Vagina (tissue), 2 donors: ENCODE results near the gene INPP5A. TPM values are rescaled to one million over a fixed set of nuclear protein-coding genes. Genes with fewer than 3 reads are reported as not detected.

ENCODE experiments used
- DNase-seq, 2 donors: peaks; one replicate each; pipeline ENCODE4 v3.0.0-alpha.2; 2017; ENCODE audit errors: extremely low spot score in 2 of 2
- H3K27ac ChIP-seq: fragments of 200-600 bp; sonication (generic); one replicate; pipeline ENCODE4 v1.5.1; 2019
- H3K27me3 ChIP-seq: fragments of 200-600 bp; sonication (generic); one replicate; pipeline ENCODE4 v1.5.1; 2019
- H3K36me3 ChIP-seq, 2 donors: fragments of 200-600 bp; sonication (generic); one replicate each; pipeline ENCODE4 v1.5.1; 2017 to 2019
- H3K4me1 ChIP-seq: fragments of 200-600 bp; sonication (generic); one replicate; pipeline ENCODE4 v1.5.1; 2019
- H3K4me3 ChIP-seq, 2 donors: fragments of 200-600 bp; sonication (generic); 1 replicate in 1 of 2; 2 replicates in 1 of 2; pipeline ENCODE4 v1.5.1; 2016 to 2019
- H3K9me3 ChIP-seq: fragments of 200-600 bp; sonication (generic); one replicate; pipeline ENCODE4 v1.5.1; 2019
- POLR2A ChIP-seq, 2 donors: fragments of 450-650 bp; IDR thresholded peaks; one replicate each; pipeline ENCODE4 v1.6.1; 2017; ENCODE audit warnings: antibody characterized with exemption in 2 of 2, mild to moderate bottlenecking in 2 of 2, moderate library complexity in 2 of 2
- POLR2AphosphoS5 ChIP-seq, 2 donors: sonication (generic); formaldehyde crosslinking; IDR thresholded peaks; one replicate each; pipeline ENCODE4 v1.9.0; 2017; ENCODE audit warnings: antibody characterized with exemption in 2 of 2, mild to moderate bottlenecking in 2 of 2, low read depth in 1 of 2; ENCODE audit not compliant: insufficient read depth in 1 of 2
- intact Hi-C: fragments of 100-400 bp; cut with DNase I; formaldehyde crosslinking; loops from one replicate; pipeline ENCODE4 v1.15.1; 2023
- total RNA-seq: library from RNA; depleted of rRNA; stranded (reverse); fragments of >200 nt; gene quantifications from one replicate; pipeline ENCODE4 v1.2.3, GENCODE V29; 2016
- TF ChIP-seq, protein P1 (sequence below), 3 experiments: fragments of 450-650 bp in 2 of 3; fragments of 200-600 bp in 1 of 3; sonication (generic) in 1 of 3; IDR thresholded peaks; one replicate each; pipeline ENCODE4 v1.5.1; 2017 to 2019; ENCODE audit warnings: antibody characterized with exemption in 3 of 3, mild to moderate bottlenecking in 2 of 3, moderate library complexity in 2 of 3

INPP5A gene
- total RNA-seq, 1 donor from 2014 or later: 24.3 TPM

DNA sequence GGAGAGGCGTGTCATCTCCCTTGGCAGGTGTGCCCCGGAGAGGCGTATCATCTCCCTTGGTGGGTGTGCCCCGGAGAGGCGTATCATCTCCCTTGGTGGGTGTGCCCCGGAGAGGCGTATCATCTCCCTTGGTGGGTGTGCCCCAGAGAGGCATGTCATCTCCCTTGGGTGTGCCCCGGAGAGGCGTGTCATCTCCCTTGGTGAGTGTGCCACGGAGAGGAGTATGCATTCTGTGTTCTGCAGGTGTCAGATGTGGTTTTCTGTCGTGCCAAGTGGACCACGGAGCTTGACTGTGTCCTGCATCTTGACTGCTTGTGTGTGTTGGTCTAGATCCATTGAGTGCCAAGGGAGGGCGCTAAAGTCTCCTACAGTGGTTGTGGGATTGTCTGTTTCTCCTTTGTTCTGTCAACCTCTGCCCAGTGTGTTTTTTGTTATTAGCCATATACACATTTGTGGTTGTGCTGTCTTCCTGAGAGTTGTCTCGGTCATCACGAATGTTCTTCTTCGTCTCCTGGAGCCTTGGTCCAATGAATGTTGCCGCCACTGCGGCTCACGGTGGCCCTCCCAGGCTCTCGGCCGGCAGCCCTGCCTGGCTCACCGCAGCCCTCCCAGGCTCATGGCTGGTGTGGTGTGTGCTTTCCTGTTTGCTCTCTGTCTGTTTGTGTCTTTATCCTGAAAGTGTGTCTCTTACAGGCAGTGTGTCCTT lies 96.8 kb downstream of the INPP5A start:
- intact Hi-C loops: loop anchor here (5.0 to 10.0 kb wide), 3 partner anchors 57 to 240 kb away; partner anchors contain the start of genes INPP5A and PWWP2B
- H3K27ac ChIP-seq: peak overlapping the region; percentile 96
- TF ChIP-seq POLR2A (IDR thresholded peaks at IDR 0.05) (no peak), POLR2AphosphoS5 (IDR thresholded peaks at IDR 0.05; ENCODE audit: insufficient read depth in 1 of 2, low read depth in 1 of 2) (no peak)
- TF ChIP-seq, protein P1, sequence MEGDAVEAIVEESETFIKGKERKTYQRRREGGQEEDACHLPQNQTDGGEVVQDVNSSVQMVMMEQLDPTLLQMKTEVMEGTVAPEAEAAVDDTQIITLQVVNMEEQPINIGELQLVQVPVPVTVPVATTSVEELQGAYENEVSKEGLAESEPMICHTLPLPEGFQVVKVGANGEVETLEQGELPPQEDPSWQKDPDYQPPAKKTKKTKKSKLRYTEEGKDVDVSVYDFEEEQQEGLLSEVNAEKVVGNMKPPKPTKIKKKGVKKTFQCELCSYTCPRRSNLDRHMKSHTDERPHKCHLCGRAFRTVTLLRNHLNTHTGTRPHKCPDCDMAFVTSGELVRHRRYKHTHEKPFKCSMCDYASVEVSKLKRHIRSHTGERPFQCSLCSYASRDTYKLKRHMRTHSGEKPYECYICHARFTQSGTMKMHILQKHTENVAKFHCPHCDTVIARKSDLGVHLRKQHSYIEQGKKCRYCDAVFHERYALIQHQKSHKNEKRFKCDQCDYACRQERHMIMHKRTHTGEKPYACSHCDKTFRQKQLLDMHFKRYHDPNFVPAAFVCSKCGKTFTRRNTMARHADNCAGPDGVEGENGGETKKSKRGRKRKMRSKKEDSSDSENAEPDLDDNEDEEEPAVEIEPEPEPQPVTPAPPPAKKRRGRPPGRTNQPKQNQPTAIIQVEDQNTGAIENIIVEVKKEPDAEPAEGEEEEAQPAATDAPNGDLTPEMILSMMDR (IDR thresholded peaks at IDR 0.05): no peak
- DNase-seq: no peak
- H3K36me3 ChIP-seq: no peaks in the 10 kb centered on the region
- no peak overlapping the region for H3K4me3 ChIP-seq
- no peaks in the 10 kb centered on the region for H3K9me3 ChIP-seq
- peaks cover 70% of the 10 kb centered on the region for H3K4me1 ChIP-seq
- H3K27me3 ChIP-seq: no peaks in the 10 kb centered on the region

DNA sequence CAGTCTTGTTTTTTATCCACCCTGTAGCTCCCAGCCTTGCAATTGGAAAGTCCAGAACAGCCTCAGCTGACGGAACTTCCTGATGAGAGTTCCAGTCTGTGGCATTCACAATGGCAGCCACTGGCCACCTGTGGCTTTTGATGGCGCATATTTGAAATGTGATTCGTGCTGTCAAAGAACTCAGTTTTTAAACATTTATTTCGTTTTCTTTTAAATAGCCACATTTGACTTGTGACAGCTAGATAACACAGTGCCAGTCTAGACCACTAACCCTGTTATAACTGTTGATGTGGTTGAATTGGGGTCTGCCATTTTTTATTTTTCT lies 97.3 kb downstream of the INPP5A start:
- H3K4me1 ChIP-seq: peaks cover 65% of the 10 kb centered on the region
- no peaks in the 10 kb centered on the region for H3K36me3 ChIP-seq
- no peaks in the 10 kb centered on the region for H3K27me3 ChIP-seq
- no peaks in the 10 kb centered on the region for H3K9me3 ChIP-seq
- intact Hi-C loops: loop anchor here (5.0 to 10.0 kb wide), 3 partner anchors 58 to 240 kb away; partner anchors contain the start of genes INPP5A and PWWP2B
- TF ChIP-seq POLR2AphosphoS5 (IDR thresholded peaks at IDR 0.05; ENCODE audit: insufficient read depth in 1 of 2, low read depth in 1 of 2): no peak
- H3K4me3 ChIP-seq: no peak overlapping the region
- DNase-seq: no peak
- H3K27ac ChIP-seq: no peak overlapping the region

DNA sequence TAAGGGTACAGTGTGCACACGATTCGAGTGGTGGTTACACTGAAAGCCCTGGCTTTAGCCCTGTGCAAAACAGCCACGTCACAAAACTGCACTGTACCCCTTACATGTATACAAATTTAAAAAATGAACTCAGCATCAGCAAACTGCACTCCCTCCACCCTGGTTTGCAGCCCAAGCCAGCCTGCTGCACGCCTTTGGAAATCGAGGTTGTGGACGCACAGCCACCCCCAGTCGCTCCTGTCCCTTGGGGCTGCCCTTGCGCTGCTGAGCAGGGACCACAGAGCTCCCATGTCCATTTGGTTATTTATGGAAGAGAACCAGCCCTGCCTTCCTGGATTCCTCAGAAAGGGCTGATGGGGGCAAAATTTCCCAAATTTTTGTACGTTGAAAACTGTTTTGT lies 98.8 kb downstream of the INPP5A start:
- Histone ChIP-seq H3K4me1 (peaks cover 50% of the 10 kb centered on the region), H3K4me3 (no peak overlapping the region), H3K27ac (no peak overlapping the region), H3K9me3 (no peaks in the 10 kb centered on the region), H3K27me3 (no peaks in the 10 kb centered on the region), H3K36me3 (no peaks in the 10 kb centered on the region)
- no peak for DNase-seq
- intact Hi-C loops: loop anchor here (10.0 kb wide), 1 partner anchor 242 kb away; the partner anchor contains the start of gene PWWP2B
- TF ChIP-seq POLR2A (IDR thresholded peaks at IDR 0.05) (no peak), POLR2AphosphoS5 (IDR thresholded peaks at IDR 0.05; ENCODE audit: insufficient read depth in 1 of 2, low read depth in 1 of 2) (no peak)
- TF ChIP-seq, protein P1 (IDR thresholded peaks at IDR 0.05): no peak

DNA sequence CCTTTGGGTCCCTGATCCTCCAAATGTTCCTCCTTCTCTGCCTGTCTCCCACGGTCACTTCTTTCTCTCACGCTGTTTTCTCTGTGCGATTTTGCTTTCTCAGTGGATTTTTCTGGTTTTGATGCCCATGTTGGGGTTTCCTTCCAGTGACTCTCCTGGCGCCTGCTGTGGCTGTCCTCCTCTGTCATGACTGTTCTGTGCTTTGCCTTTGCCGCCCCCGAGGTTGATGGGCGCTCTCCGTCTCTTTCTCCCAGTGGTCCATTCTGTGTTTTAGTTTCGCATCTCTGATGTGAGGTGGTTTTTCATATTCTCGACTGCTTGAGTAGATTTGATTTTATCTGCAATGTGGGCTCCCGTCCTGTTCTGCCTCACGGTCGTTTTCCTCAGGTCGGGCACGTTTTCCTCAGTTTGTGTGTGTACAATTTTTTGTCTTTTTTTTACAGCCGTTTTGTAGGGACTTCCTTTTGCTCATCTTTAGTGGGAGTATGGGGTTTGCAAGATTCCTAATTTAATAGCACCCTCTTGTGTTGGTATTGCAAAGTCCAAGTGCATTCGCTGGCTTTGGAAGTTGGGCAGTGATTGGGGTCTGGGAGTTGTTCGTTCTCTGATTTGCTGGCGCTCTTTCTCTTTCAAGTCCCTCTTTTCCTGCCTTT lies 100.0 kb downstream of the INPP5A start:
- H3K27me3 ChIP-seq: no peaks in the 10 kb centered on the region
- H3K4me3 ChIP-seq: no peak overlapping the region
- no peak overlapping the region for H3K27ac ChIP-seq
- H3K36me3 ChIP-seq: no peaks in the 10 kb centered on the region
- H3K4me1 ChIP-seq: peaks cover 38% of the 10 kb centered on the region
- TF ChIP-seq, protein P1 (IDR thresholded peaks at IDR 0.05): peak; percentile 63 to 83 (median 71)
- no peak for TF ChIP-seq POLR2AphosphoS5 (IDR thresholded peaks at IDR 0.05; ENCODE audit: insufficient read depth in 1 of 2, low read depth in 1 of 2)
- DNase-seq: no peak
- intact Hi-C loops: loop anchor here (2.0 to 10.0 kb wide), 2 partner anchors 179 to 243 kb away; partner anchors contain the start of gene PWWP2B
- H3K9me3 ChIP-seq: no peaks in the 10 kb centered on the region

DNA sequence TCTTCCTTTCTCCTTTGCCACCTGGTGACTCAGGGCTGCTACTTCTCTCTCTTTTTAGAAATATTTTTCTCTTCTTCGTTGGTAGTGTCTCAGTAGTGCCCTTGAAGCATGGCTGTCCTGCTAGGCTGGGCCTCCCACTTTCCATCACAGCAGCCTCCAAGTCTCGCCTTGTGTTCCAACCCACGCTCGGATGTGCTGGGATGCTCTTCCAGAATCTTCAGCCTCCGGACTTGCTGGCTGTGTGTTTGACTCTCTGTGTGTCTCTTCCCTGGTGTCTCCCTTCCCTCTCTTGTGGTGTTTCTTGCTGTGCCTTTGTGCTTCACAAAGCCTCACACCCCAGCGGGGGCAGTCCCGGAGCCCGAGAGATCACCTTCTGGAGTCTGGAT lies 100.5 kb downstream of the INPP5A start:
- H3K27ac ChIP-seq: no peak overlapping the region

More for the DNA sequence above, 100.5 kb downstream of the INPP5A start:
- peaks cover 33% of the 10 kb centered on the region for H3K4me1 ChIP-seq
- H3K36me3 ChIP-seq: no peaks in the 10 kb centered on the region
- H3K9me3 ChIP-seq: no peaks in the 10 kb centered on the region
- H3K27me3 ChIP-seq: no peaks in the 10 kb centered on the region
- no peak overlapping the region for H3K4me3 ChIP-seq
- TF ChIP-seq POLR2AphosphoS5 (IDR thresholded peaks at IDR 0.05; ENCODE audit: insufficient read depth in 1 of 2, low read depth in 1 of 2) (no peak), POLR2A (IDR thresholded peaks at IDR 0.05) (no peak)
- TF ChIP-seq, protein P1 (IDR thresholded peaks at IDR 0.05): no peak
- no peak for DNase-seq
- intact Hi-C loops: loop anchor here (2.0 to 10.0 kb wide), 2 partner anchors 179 to 243 kb away; partner anchors contain the start of gene PWWP2B
